HCT116 (cell line): ENCODE data around the gene SLC4A7. TPM values are rescaled to one million over a fixed set of nuclear protein-coding genes. Genes with fewer than 3 reads are reported as not detected.

Experiments used
- ATAC-seq: fragments of 200-7000 bp; cut with Tn5 transposase; 2 replicates; pipeline ENCODE4 v1.9.1; 2020; ENCODE audit warnings: mild to moderate bottlenecking, moderate library complexity
- BruUV-seq: library from RNA; stranded (reverse); fragments of 400-500 nt; replicated peaks from 2 replicates; lab custom pipeline; 2021; lab: Mats Ljungman, UMichigan
- CTCF ChIA-PET: fragments of 300-600 bp; sonication (Branson Sonifier 250); formaldehyde crosslinking; loops from one replicate; lab custom pipeline; 2021; ENCODE audit warnings: antibody characterized with exemption; lab: Charles Lee
- POLR2A ChIA-PET: fragments of 300-600, 350-600 bp; sonication (Branson Sonifier 250); formaldehyde crosslinking; loops from one replicate; lab custom pipeline; 2021; ENCODE audit warnings: antibody characterized with exemption; lab: Charles Lee
- RAD21 ChIA-PET, 2 experiments: fragments of 300-600 bp; sonication (Branson Sonifier 250); formaldehyde crosslinking; loops; one replicate each; lab custom pipeline; 2023; ENCODE audit warnings: low total read pairs in 2 of 2; ENCODE audit not compliant: uncharacterized antibody in 2 of 2, unreplicated experiment in 2 of 2, low non-redundant PET in 1 of 2; lab: Charles Lee
- DNase-seq: peaks from one replicate; pipeline ENCODE4 v3.0.0-alpha.2; 2010; ENCODE audit warnings: low read depth, low spot score
- H2AFZ ChIP-seq: fragments of 200-600 bp; shearing (Covaris generic), sonication (generic); 2 replicates; pipeline ENCODE4 v1.6.1; 2017; ENCODE audit warnings: low read depth, mixed run types, mixed read lengths, antibody characterized with exemption, low read length; ENCODE audit not compliant: poor library complexity, severe bottlenecking
- H3K27ac ChIP-seq: 2 replicates; pipeline ENCODE4 v1.5.1; 2012; ENCODE audit warnings: low read depth, low read length
- H3K27me3 ChIP-seq: fragments of 200-600 bp; sonication (generic); 2 replicates; pipeline ENCODE4 v1.6.1; 2016; ENCODE audit warnings: mixed run types, low read length, mixed read lengths; ENCODE audit not compliant: insufficient read depth
- H3K36me3 ChIP-seq, 2 experiments: fragments of 200-500 bp in 1 of 2; fragments of 200-600 bp in 1 of 2; sonication (Bioruptor generic) in 1 of 2; sonication (generic) in 1 of 2; 2 replicates each; pipeline versions ENCODE4 v1.5.1 to v1.6.1; 2014 to 2016; ENCODE audit warnings: low read length in 2 of 2, inconsistent platforms in 1 of 2, mixed read lengths in 1 of 2, mixed run types in 1 of 2; ENCODE audit not compliant: insufficient read depth in 2 of 2, control insufficient read depth in 1 of 2
- H3K4me1 ChIP-seq, 2 experiments: fragments of 200-600 bp in 1 of 2; sonication (generic) in 1 of 2; 2 replicates each; pipeline versions ENCODE4 v1.5.1 to v1.6.1; 2012 to 2017; ENCODE audit warnings: low read length in 2 of 2, inconsistent platforms in 1 of 2, mild to moderate bottlenecking in 1 of 2, mixed read lengths in 1 of 2, mixed run types in 1 of 2, moderate library complexity in 1 of 2; ENCODE audit not compliant: insufficient read depth in 2 of 2, control insufficient read depth in 1 of 2
- H3K4me2 ChIP-seq: fragments of 200-600 bp; sonication (generic); 2 replicates; pipeline ENCODE4 v1.6.1; 2017; ENCODE audit warnings: mixed run types, low read length, mixed read lengths
- H3K4me3 ChIP-seq, 2 experiments: fragments of 200-600 bp in 1 of 2; sonication (generic) in 1 of 2; replicated peaks in 1 of 2; 2 replicates each; pipeline ENCODE4 v1.5.1; 2011 to 2016; ENCODE audit warnings: low read length in 2 of 2, control low read depth in 1 of 2, low read depth in 1 of 2, mild to moderate bottlenecking in 1 of 2, mixed read lengths in 1 of 2, mixed run types in 1 of 2
- H3K79me2 ChIP-seq: fragments of 200-600 bp; sonication (generic); 2 replicates; pipeline ENCODE4 v1.6.1; 2017; ENCODE audit warnings: mild to moderate bottlenecking, mixed run types, low read length, moderate library complexity, mixed read lengths; ENCODE audit not compliant: insufficient read depth
- H3K9ac ChIP-seq: fragments of 200-600 bp; sonication (generic); 2 replicates; pipeline ENCODE4 v1.6.1; 2016; ENCODE audit warnings: low read length, mixed read lengths
- H3K9me2 ChIP-seq: fragments of 200-600 bp; sonication (generic), shearing (Covaris generic); 2 replicates; pipeline ENCODE4 v1.6.1; 2017; ENCODE audit warnings: mixed run types, mild to moderate bottlenecking, moderate library complexity; ENCODE audit not compliant: insufficient read depth
- H3K9me3 ChIP-seq, 2 experiments: fragments of 200-500 bp in 1 of 2; fragments of 200-600 bp in 1 of 2; sonication (Bioruptor generic) in 1 of 2; sonication (generic) in 1 of 2; 2 replicates each; pipeline ENCODE4 v1.6.1; 2014 to 2017; ENCODE audit warnings: low read length in 2 of 2, mixed read lengths in 2 of 2, inconsistent platforms in 1 of 2, low read depth in 1 of 2, mild to moderate bottlenecking in 1 of 2, mixed run types in 1 of 2, moderate library complexity in 1 of 2; ENCODE audit not compliant: control insufficient read depth in 1 of 2, insufficient read depth in 1 of 2
- H4K20me1 ChIP-seq: fragments of 200-600 bp; sonication (generic), shearing (Covaris generic); 2 replicates; pipeline ENCODE4 v1.6.1; 2017; ENCODE audit warnings: mixed run types, mild to moderate bottlenecking, moderate library complexity; ENCODE audit not compliant: insufficient read depth
- CBX3 ChIP-seq: IDR thresholded peaks from 2 replicates; pipeline ENCODE4 v1.6.1; 2012; ENCODE audit warnings: low read depth
- ELF1 ChIP-seq: IDR thresholded peaks from 2 replicates; pipeline ENCODE4 v1.6.1; 2012; ENCODE audit warnings: low read depth, borderline replicate concordance
- EZH2 ChIP-seq: fragments of 200-600 bp; sonication (generic); IDR thresholded peaks from 2 replicates; pipeline ENCODE4 v1.6.1; 2017; ENCODE audit warnings: antibody characterized with exemption, mixed run types
- EZH2phosphoT487 ChIP-seq: fragments of 200-600 bp; IDR thresholded peaks from 2 replicates; pipeline ENCODE4 v1.6.1; 2018; ENCODE audit warnings: antibody characterized with exemption, borderline replicate concordance
- FOSL1 ChIP-seq: IDR thresholded peaks from 2 replicates; pipeline ENCODE4 v1.6.1; 2012; ENCODE audit warnings: low read depth
- POLR2A ChIP-seq: IDR thresholded peaks from 2 replicates; pipeline ENCODE4 v1.7.0; 2011; ENCODE audit warnings: borderline replicate concordance; ENCODE audit not compliant: insufficient read depth, insufficient read length; ENCODE audit errors: extremely low read depth
- POLR2AphosphoS5 ChIP-seq: IDR thresholded peaks from 2 replicates; pipeline ENCODE4 v1.6.1; 2011; ENCODE audit warnings: mild to moderate bottlenecking, low read depth, low read length, moderate library complexity
- RAD21 ChIP-seq: IDR thresholded peaks from 2 replicates; pipeline ENCODE4 v1.6.1; 2012; ENCODE audit warnings: low read depth, mild to moderate bottlenecking
- SIN3A ChIP-seq: IDR thresholded peaks from 2 replicates; pipeline ENCODE4 v1.6.1; 2012; ENCODE audit warnings: low read depth
- SP1 ChIP-seq: IDR thresholded peaks from 2 replicates; pipeline ENCODE4 v1.6.1; 2012; ENCODE audit warnings: low read depth
- SRF ChIP-seq: IDR thresholded peaks from 2 replicates; pipeline ENCODE4 v1.6.1; 2012; ENCODE audit warnings: low read depth
- YY1 ChIP-seq: IDR thresholded peaks from 2 replicates; pipeline ENCODE4 v1.6.1; 2011; ENCODE audit warnings: low read length, low read depth, moderate library complexity, mild to moderate bottlenecking; ENCODE audit not compliant: insufficient replicate concordance; ENCODE audit errors: extremely low read depth
- ZFX ChIP-seq: fragments of 450-650 bp; IDR thresholded peaks from 2 replicates; pipeline ENCODE4 v1.6.1; 2017
- ZNF274 ChIP-seq: fragments of 200-500 bp; sonication (Bioruptor generic); IDR thresholded peaks from 2 replicates; pipeline ENCODE4 v1.6.1; 2014; ENCODE audit warnings: mild to moderate bottlenecking, low read depth, low read length, inconsistent platforms
- intact Hi-C: fragments of 100-400 bp; cut with micrococcal nuclease; formaldehyde crosslinking; loops from 2 replicates; pipeline ENCODE4 v1.10.0; 2022
- total RNA-seq: library from RNA; stranded (reverse); gene quantifications from one replicate; pipeline ENCODE4 v1.2.1, GENCODE V29; 2021; ENCODE audit not compliant: unreplicated experiment
- TF ChIP-seq, protein P1 (sequence below): IDR thresholded peaks from 2 replicates; pipeline ENCODE4 v1.6.1; 2012; ENCODE audit warnings: low read depth
- TF ChIP-seq, protein P2 (sequence below): IDR thresholded peaks from 2 replicates; pipeline ENCODE4 v1.6.1; 2012
- TF ChIP-seq, protein P3 (sequence below), 3 experiments: fragments of 200-600 bp in 1 of 3; sonication (generic) in 1 of 3; IDR thresholded peaks in 2 of 3; conservative IDR thresholded peaks in 1 of 3; 2 replicates each; pipeline ENCODE4 v1.5.1; 2012 to 2017; ENCODE audit warnings: low read depth in 2 of 3, low read length in 2 of 3, antibody characterized with exemption in 1 of 3, borderline replicate concordance in 1 of 3, control low read depth in 1 of 3, mild to moderate bottlenecking in 1 of 3, mixed read lengths in 1 of 3, mixed run types in 1 of 3, moderate library complexity in 1 of 3; ENCODE audit not compliant: insufficient read depth in 1 of 3

Gene SLC4A7
- total RNA-seq, 1 experiment from 2014 or later = 37.6 TPM

DNA sequence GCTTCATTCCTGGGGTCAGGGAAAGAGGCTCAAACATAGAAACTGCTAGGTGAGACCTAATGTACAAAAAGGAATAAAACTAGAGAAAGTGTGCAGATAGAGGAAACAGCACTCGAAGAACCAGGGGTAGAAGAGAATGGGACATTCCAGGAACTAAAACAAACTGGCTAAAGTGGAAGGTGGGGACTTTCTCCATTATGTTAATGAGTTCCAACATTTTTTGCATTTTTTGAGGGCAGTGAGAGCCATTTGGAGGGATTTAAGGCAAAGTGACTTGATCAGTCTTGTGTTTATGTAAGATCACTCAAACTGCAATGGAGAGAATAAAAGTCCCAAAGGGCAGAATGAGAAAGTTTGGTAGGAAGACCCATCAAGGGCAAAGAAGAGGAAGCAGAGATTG is 20.6 kb upstream of the SLC4A7 start:
- CTCF ChIA-PET = no interaction called here

DNA sequence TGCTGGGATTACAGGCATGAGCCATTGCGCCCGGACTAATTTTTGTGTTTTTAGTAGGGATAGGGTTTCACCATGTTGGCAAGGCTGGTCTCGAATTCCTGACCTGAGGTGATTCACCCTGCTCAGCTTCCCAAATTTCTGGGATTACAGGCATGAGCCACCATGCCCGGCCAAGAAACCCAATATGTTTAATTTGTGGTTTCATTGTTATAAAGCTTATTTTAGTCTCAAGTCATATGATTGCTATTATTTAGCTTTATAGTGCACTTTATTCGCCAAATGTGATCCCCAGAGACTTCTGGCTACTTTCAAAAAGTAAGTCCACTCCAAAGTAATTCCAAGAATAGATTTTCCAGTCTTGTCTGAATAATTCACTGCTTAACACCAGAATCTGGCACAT is 19.3 kb upstream of the SLC4A7 start:
- Histone ChIP-seq H3K4me1 (peaks cover 11 to 15% of the 10 kb centered on the region in 2 experiments), H4K20me1 (no peaks in the 10 kb centered on the region), H3K9me3 (no peaks in the 10 kb centered on the region), H3K9me2 (no peaks in the 10 kb centered on the region), H3K27me3 (no peaks in the 10 kb centered on the region), H2AFZ (no peak overlapping the region), H3K36me3 (no peaks in the 10 kb centered on the region), H3K4me3 (no peak overlapping the region), H3K27ac (no peak overlapping the region), H3K4me2 (no peak overlapping the region), H3K79me2 (no peaks in the 10 kb centered on the region), H3K9ac (no peak overlapping the region)
- ChIA-PET RAD21 (no interaction called here), POLR2A (no interaction called here), CTCF (no interaction called here)
- no TSS peak for BruUV-seq
- ATAC-seq (no peak), DNase-seq (no peak)
- intact Hi-C loops = no loop called here
- TF ChIP-seq ZNF274 (no peak), POLR2AphosphoS5 (no peak), RAD21 (no peak), POLR2A (no peak), CBX3 (no peak), FOSL1 (no peak), SP1 (no peak), SRF (no peak), EZH2phosphoT487 (no peak), ELF1 (no peak), YY1 (no peak), EZH2 (no peak), SIN3A (no peak)
- TF ChIP-seq, protein P1, sequence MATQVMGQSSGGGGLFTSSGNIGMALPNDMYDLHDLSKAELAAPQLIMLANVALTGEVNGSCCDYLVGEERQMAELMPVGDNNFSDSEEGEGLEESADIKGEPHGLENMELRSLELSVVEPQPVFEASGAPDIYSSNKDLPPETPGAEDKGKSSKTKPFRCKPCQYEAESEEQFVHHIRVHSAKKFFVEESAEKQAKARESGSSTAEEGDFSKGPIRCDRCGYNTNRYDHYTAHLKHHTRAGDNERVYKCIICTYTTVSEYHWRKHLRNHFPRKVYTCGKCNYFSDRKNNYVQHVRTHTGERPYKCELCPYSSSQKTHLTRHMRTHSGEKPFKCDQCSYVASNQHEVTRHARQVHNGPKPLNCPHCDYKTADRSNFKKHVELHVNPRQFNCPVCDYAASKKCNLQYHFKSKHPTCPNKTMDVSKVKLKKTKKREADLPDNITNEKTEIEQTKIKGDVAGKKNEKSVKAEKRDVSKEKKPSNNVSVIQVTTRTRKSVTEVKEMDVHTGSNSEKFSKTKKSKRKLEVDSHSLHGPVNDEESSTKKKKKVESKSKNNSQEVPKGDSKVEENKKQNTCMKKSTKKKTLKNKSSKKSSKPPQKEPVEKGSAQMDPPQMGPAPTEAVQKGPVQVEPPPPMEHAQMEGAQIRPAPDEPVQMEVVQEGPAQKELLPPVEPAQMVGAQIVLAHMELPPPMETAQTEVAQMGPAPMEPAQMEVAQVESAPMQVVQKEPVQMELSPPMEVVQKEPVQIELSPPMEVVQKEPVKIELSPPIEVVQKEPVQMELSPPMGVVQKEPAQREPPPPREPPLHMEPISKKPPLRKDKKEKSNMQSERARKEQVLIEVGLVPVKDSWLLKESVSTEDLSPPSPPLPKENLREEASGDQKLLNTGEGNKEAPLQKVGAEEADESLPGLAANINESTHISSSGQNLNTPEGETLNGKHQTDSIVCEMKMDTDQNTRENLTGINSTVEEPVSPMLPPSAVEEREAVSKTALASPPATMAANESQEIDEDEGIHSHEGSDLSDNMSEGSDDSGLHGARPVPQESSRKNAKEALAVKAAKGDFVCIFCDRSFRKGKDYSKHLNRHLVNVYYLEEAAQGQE = no peak
- TF ChIP-seq, protein P2, sequence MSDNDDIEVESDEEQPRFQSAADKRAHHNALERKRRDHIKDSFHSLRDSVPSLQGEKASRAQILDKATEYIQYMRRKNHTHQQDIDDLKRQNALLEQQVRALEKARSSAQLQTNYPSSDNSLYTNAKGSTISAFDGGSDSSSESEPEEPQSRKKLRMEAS = no peak
- TF ChIP-seq, protein P3, sequence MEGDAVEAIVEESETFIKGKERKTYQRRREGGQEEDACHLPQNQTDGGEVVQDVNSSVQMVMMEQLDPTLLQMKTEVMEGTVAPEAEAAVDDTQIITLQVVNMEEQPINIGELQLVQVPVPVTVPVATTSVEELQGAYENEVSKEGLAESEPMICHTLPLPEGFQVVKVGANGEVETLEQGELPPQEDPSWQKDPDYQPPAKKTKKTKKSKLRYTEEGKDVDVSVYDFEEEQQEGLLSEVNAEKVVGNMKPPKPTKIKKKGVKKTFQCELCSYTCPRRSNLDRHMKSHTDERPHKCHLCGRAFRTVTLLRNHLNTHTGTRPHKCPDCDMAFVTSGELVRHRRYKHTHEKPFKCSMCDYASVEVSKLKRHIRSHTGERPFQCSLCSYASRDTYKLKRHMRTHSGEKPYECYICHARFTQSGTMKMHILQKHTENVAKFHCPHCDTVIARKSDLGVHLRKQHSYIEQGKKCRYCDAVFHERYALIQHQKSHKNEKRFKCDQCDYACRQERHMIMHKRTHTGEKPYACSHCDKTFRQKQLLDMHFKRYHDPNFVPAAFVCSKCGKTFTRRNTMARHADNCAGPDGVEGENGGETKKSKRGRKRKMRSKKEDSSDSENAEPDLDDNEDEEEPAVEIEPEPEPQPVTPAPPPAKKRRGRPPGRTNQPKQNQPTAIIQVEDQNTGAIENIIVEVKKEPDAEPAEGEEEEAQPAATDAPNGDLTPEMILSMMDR (IDR thresholded peaks at IDR 0.05 in 2 of 3, conservative IDR thresholded peaks at IDR 0.05 in 1 of 3; ENCODE audit: borderline replicate concordance in 1 of 3, insufficient read depth in 1 of 3, low read depth in 2 of 3, low read length in 2 of 3) = no peak

More for the DNA sequence above, 20.6 kb upstream of the SLC4A7 start:
- H3K9me3 ChIP-seq = no peaks in the 10 kb centered on the region
- H3K9me2 ChIP-seq = no peaks in the 10 kb centered on the region
- intact Hi-C loops = no loop called here
- H3K9ac ChIP-seq = no peak overlapping the region
- no peak overlapping the region for H3K4me2 ChIP-seq
- POLR2A ChIA-PET = no interaction called here
- H2AFZ ChIP-seq = peak overlapping the region; percentile 61
- DNase-seq = no peak
- TF ChIP-seq EZH2 (no peak), ZNF274 (no peak), ZFX (no peak)
- no peaks in the 10 kb centered on the region for H3K27me3 ChIP-seq
- BruUV-seq = no TSS peak
- ATAC-seq = no peak
- H3K4me1 ChIP-seq = peaks cover 11 to 15% of the 10 kb centered on the region in 2 experiments
- H3K4me3 ChIP-seq = no peak overlapping the region
- H3K36me3 ChIP-seq = no peaks in the 10 kb centered on the region
- RAD21 ChIA-PET = no interaction called here
- no peaks in the 10 kb centered on the region for H3K79me2 ChIP-seq
- H3K27ac ChIP-seq = no peak overlapping the region
- no peaks in the 10 kb centered on the region for H4K20me1 ChIP-seq
